SIG-M5 (cell line): ENCODE data around the gene TBX5.

Experiments
- DNase-seq: peaks from one replicate; lab custom pipeline; 2025; lab: John Stamatoyannopoulos, UW

TBX5 gene

GRCh38 chr12:114404926-114405518, 922 bp downstream of the TBX5 start:
- no peak for DNase-seq

GRCh38 chr12:114404083-114404925, 1.6 kb downstream of the TBX5 start:
- no peak for DNase-seq

DNA sequence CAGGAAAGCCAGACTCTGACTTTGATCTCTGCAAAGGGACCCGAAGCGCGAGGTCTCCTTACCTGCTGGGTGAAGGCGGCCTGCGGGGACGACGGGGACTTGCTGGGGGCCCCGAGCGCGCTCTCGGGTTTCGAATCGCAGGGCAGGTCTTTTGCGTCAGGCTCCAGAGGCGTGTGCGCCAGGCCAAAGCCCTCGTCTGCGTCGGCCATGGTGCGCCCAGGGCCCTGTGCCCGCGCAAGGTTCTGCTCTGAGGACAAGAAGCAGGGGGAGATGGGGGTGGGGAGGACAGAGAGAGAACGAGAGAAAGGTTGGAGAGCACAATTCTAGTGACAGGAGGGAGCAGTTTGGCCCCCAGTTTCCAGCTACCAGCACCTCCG, 2.3 kb downstream of the TBX5 start:
- DNase-seq: no peak

- DNase-seq: no peak
Observed at GRCh38 chr12:114403011-114403689, 2.8 kb downstream of the TBX5 start.

DNA sequence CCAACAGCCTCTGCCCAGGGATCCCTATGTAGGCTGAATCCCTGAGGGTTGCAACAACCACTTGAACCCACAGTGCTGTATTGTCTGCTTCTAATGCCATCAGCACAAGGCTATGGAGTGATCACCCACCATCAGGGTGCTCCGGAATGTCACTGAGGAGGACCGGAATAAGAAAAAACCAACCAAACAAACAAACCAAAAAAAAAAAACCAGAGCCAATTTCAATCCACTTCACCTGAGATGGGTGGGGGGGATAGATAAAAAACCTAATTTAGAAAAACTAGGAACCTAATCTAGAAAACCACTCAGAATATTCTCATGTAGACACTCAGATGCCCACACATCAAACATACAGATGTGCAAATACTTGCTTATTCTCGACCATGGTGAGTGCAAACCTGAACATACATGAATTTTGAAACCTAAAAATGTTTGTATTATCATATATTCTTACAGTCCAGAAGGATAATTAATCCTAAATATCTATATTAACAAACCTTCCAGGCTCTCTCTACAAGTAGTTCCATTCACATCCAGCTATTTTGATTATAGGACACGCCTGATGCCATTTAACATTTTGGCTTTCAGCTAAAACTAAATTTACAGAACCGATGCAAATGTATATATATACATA, 3.7 kb downstream of the TBX5 start:
- DNase-seq: no peak

- no peak for DNase-seq
Observed at GRCh38 chr12:114401328-114402083, 4.4 kb downstream of the TBX5 start.

GRCh38 chr12:114400925-114401324, 5.0 kb downstream of the TBX5 start:
- DNase-seq: no peak

GRCh38 chr12:114400361-114400811, 5.6 kb downstream of the TBX5 start:
- no peak for DNase-seq

DNA sequence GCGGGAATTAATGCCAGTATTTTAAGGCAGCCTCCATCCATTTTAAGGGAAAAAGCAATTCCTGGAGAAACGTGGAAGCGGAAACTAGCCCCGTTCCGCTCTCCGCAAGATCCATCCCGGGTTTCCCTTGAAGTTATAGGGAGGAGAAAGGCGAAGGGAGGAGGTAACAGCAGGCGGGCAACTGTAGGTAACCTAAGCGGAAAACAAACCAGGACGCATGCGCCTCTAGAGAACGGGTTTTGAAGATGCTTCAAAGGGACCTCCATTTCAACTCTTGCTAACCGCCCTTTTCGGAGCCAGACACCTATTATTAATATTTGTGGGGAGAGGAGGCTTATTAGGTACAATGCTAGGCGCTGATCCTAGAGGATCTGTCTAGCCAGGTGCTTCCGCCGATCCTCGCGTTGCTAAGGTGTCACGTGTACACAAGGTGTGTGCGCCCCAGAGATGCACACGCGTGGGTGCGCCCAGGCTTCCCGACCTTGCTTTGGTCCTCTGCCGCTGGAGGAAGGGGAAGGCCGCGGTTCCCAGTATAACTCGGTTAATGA, 6.2 kb downstream of the TBX5 start:
- no peak for DNase-seq

GRCh38 chr12:114397978-114398881, 7.7 kb downstream of the TBX5 start:
- no peak for DNase-seq

GRCh38 chr12:114396869-114397719, 8.8 kb downstream of the TBX5 start:
- DNase-seq: no peak

GRCh38 chr12:114396153-114396868, 9.6 kb downstream of the TBX5 start:
- no peak for DNase-seq

DNA sequence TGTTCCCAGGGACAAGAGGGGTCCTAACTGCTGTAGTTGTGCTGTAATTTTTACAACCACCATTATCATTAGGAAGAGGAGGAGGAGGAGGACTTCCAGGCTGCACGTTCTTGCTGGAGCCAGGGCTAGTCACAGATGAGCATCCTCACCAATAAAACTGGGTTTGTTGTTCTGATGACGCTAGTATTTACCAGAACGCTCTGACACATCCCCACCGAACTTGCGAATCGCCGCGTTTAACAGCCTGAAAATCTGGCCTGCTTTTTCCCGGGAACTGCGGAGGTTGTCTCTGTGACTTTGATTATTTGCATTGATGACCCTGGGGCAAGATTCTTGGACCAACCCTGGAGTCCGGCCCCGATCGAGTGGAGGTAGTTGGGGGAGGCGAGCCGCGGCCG, 10.2 kb downstream of the TBX5 start:
- DNase-seq: no peak

DNA sequence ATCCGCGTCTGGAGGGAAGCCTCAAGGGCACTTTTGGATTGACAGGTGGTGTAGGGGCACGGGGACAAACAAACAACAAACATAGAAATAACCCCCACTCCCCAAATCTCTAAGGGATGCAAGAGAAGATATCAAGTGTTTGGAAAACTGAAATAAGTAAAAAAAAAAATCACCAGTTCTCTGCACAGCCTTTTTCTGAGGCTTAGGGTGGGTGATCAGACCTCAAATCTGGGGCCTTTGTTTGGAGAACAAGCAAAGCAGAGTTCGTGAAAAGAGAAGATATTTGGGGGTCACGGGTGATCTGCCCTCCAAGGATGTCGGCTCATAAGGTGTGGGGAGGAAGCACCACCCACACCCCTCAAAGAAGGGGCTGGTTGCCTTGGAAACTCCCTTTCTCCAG, 10.7 kb downstream of the TBX5 start:
- no peak for DNase-seq

DNA sequence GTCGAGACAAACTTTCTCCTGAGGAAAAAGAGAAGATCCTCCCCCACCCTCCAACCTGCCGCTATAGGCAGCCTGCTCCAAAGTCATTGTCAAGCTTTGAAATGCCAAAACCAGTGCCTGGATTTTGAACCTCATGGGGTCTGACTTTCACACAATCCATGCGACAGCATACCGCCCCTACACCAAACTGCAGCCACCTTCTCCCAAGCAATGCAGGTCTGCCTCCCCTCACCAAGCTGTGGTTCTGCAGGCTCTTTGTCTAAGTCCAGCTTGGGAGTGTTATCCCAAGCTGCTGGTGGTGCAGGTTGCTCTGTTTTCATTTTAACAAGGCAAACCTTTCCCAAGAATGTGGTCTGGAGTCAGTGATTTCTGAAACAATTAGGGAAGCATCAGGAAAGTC, 12.4 kb downstream of the TBX5 start:
- no peak for DNase-seq

DNA sequence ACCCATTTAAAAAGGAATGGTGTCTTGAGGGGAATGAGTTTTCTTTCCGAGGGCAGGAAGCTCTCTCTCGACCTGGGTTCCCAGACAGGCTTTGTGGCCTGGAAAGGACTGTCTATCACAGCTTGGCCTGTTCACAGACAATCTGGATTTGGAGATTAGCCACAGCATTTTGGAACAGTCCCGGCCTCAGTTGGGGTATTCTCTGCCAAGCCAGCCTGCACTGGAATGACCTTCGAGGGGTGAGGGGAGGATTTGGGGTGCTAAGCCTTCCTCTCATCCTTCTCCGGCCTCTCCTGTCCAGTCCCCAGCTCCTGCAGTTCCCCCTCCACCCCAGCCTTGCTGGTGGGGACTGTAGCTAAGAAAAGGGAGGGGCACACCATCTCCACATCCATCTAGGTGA, 13.0 kb downstream of the TBX5 start:
- no peak for DNase-seq

- DNase-seq: no peak
Observed at GRCh38 chr12:114391088-114391487, 14.9 kb downstream of the TBX5 start.

- no peak for DNase-seq
Observed at GRCh38 chr12:114384739-114385138, 21.2 kb downstream of the TBX5 start.

- DNase-seq: no peak
Observed at GRCh38 chr12:114381177-114381576, 24.8 kb downstream of the TBX5 start.
